ENCODE data around the gene OR13C3. TPM values are rescaled to one million over a fixed set of nuclear protein-coding genes. Genes with fewer than 3 reads are reported as not detected.

Gene OR13C3
- total RNA-seq (2021) = not detected in 2 replicates
- not detected for Bru-seq, nascent RNA
- not detected for BruChase-seq, experiment 1, labeled RNA remaining after a 2-hour chase
- not detected for BruChase-seq, experiment 2, labeled RNA remaining after a 6-hour chase
- long read RNA-seq = 0 reads

GRCh38 chr9:104536756-104537155 lies at the start of gene OR13C3:
TSS of gene OR13C3 (minus strand) at chr9:104536856. CDS start at chr9:104536723, 133 bp downstream.
- CTCF ChIA-PET = no interaction called here
- Histone ChIP-seq H3K9me3 (ENCODE audit: low read depth, low read length, poor library complexity, severe bottlenecking) (no peaks in the 10 kb centered on the region), H3K4me1 (ENCODE audit: insufficient read depth, low read length, poor library complexity, severe bottlenecking) (no peaks in the 10 kb centered on the region), H3K36me3 (ENCODE audit: insufficient read depth, low read length, poor library complexity, severe bottlenecking) (no peaks in the 10 kb centered on the region), H3K4me3 (ENCODE audit: low read depth, low read length, poor library complexity, severe bottlenecking) (no peak within 1 kb of the TSS), H3K27ac (ENCODE audit: low read depth, low read length, poor library complexity, severe bottlenecking) (no peak within 1 kb of the TSS), H3K27me3 (replicated peaks; ENCODE audit: insufficient read depth, low read depth, low read length, poor library complexity) (no peaks in the 10 kb centered on the region)
- BruUV-seq (replicated peaks) = no TSS peak
- TF ChIP-seq EZH2 (IDR thresholded peaks at IDR 0.05; ENCODE audit: borderline replicate concordance, low read depth, low read length, poor library complexity, severe bottlenecking) = no peak
- TF ChIP-seq, protein P1, sequence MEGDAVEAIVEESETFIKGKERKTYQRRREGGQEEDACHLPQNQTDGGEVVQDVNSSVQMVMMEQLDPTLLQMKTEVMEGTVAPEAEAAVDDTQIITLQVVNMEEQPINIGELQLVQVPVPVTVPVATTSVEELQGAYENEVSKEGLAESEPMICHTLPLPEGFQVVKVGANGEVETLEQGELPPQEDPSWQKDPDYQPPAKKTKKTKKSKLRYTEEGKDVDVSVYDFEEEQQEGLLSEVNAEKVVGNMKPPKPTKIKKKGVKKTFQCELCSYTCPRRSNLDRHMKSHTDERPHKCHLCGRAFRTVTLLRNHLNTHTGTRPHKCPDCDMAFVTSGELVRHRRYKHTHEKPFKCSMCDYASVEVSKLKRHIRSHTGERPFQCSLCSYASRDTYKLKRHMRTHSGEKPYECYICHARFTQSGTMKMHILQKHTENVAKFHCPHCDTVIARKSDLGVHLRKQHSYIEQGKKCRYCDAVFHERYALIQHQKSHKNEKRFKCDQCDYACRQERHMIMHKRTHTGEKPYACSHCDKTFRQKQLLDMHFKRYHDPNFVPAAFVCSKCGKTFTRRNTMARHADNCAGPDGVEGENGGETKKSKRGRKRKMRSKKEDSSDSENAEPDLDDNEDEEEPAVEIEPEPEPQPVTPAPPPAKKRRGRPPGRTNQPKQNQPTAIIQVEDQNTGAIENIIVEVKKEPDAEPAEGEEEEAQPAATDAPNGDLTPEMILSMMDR (conservative IDR thresholded peaks at IDR 0.05; ENCODE audit: low read depth, low read length) = no peak
- DNase-seq (ENCODE audit: low spot score) = no peak
- intact Hi-C loops (cut with micrococcal nuclease; ENCODE audit: unreplicated experiment) = no loop called here
- POLR2A ChIA-PET (ENCODE audit: low non-redundant PET) = no interaction called here

DNA sequence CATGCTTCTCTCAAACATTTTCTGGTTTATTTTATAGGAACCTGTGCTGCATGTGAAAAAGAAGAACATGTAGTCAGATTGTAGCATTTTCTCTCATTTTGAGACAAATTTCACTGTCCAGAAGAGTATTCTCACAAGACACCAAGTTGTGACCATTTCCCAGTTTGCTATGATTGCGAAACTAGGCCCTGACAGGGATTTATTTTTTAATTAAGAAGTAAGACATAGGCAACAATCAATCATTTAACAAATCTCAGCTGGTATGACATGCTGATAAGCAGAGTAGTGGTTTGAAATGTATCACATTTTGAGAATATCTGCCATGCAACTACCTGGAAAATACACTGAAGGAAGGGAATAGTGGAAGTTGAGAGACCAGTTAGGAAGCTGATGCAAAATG lies 43.9 kb upstream of the OR13C3 start:
- Histone ChIP-seq H3K36me3 (ENCODE audit: insufficient read depth, low read length, poor library complexity, severe bottlenecking) (no peaks in the 10 kb centered on the region), H3K9me3 (ENCODE audit: low read depth, low read length, poor library complexity, severe bottlenecking) (no peaks in the 10 kb centered on the region), H3K4me3 (ENCODE audit: low read depth, low read length, poor library complexity, severe bottlenecking) (no peak overlapping the region), H3K4me1 (ENCODE audit: insufficient read depth, low read length, poor library complexity, severe bottlenecking) (no peaks in the 10 kb centered on the region), H3K27me3 (replicated peaks; ENCODE audit: insufficient read depth, low read depth, low read length, poor library complexity) (no peaks in the 10 kb centered on the region), H3K27ac (ENCODE audit: low read depth, low read length, poor library complexity, severe bottlenecking) (no peak overlapping the region)
- no TSS peak for BruUV-seq (replicated peaks)
- no peak for TF ChIP-seq EZH2 (IDR thresholded peaks at IDR 0.05; ENCODE audit: borderline replicate concordance, low read depth, low read length, poor library complexity, severe bottlenecking)
- TF ChIP-seq, protein P1 (conservative IDR thresholded peaks at IDR 0.05; ENCODE audit: low read depth, low read length) = no peak
- ChIA-PET CTCF (no interaction called here), POLR2A (ENCODE audit: low non-redundant PET) (no interaction called here)
- intact Hi-C loops (cut with micrococcal nuclease; ENCODE audit: unreplicated experiment) = no loop called here
- DNase-seq (ENCODE audit: low spot score) = no peak

- intact Hi-C loops (cut with micrococcal nuclease; ENCODE audit: unreplicated experiment) = no loop called here
- H3K27ac ChIP-seq (ENCODE audit: low read depth, low read length, poor library complexity, severe bottlenecking) = no peak overlapping the region
- H3K4me1 ChIP-seq (ENCODE audit: insufficient read depth, low read length, poor library complexity, severe bottlenecking) = no peaks in the 10 kb centered on the region
- DNase-seq (ENCODE audit: low spot score) = no peak
- H3K9me3 ChIP-seq (ENCODE audit: low read depth, low read length, poor library complexity, severe bottlenecking) = no peaks in the 10 kb centered on the region
- BruUV-seq (replicated peaks) = no TSS peak
- H3K4me3 ChIP-seq (ENCODE audit: low read depth, low read length, poor library complexity, severe bottlenecking) = no peak overlapping the region
- CTCF ChIA-PET = no interaction called here
- TF ChIP-seq EZH2 (IDR thresholded peaks at IDR 0.05; ENCODE audit: borderline replicate concordance, low read depth, low read length, poor library complexity, severe bottlenecking) = no peak
- TF ChIP-seq, protein P1 (conservative IDR thresholded peaks at IDR 0.05; ENCODE audit: low read depth, low read length) = no peak
- H3K36me3 ChIP-seq (ENCODE audit: insufficient read depth, low read length, poor library complexity, severe bottlenecking) = no peaks in the 10 kb centered on the region
- H3K27me3 ChIP-seq (replicated peaks; ENCODE audit: insufficient read depth, low read depth, low read length, poor library complexity) = no peaks in the 10 kb centered on the region
- POLR2A ChIA-PET (ENCODE audit: low non-redundant PET) = no interaction called here
Measured at GRCh38 chr9:104577263-104577662, 40.6 kb upstream of the OR13C3 start.
